ENCODE measurements around the gene TNS1.

- TF ChIP-seq SP1 (IDR thresholded peaks at IDR 0.05): no peak
- no peak for TF ChIP-seq SUZ12 (IDR thresholded peaks at IDR 0.05)
- TF ChIP-seq PKNOX1 (IDR thresholded peaks at IDR 0.05): no peak
- no peak for TF ChIP-seq BHLHE40 (IDR thresholded peaks at IDR 0.05; ENCODE audit: borderline replicate concordance)
Measured at GRCh38 chr2:218027426-218028188, 24.8 kb upstream of the TNS1 start.

All from HEK293T (cell line).